GM12891 (cell line): ENCODE data around the gene NECTIN1.

Experiments
- DNase-seq: peaks from one replicate; pipeline ENCODE4 v3.0.0; 2011; ENCODE audit warnings: low spot score; ENCODE audit not compliant: insufficient read length
- FAIRE-seq: peaks from 2 replicates; lab custom pipeline; 2011; peaks lifted over from hg19 to GRCh38; lab: Jason Lieb, UNC
- PAX5 ChIP-seq: IDR thresholded peaks from 2 replicates; pipeline ENCODE4 v1.6.1; 2011; ENCODE audit warnings: low read length, moderate library complexity, mild to moderate bottlenecking; ENCODE audit not compliant: insufficient read depth, severe bottlenecking
- POLR2A ChIP-seq: IDR thresholded peaks from 2 replicates; pipeline ENCODE4 v1.6.1; 2011; ENCODE audit warnings: low read depth, low read length, control low read depth
- POLR2AphosphoS5 ChIP-seq: IDR thresholded peaks from 2 replicates; pipeline ENCODE4 v1.6.1; 2011; ENCODE audit warnings: low read depth, low read length, control low read depth
- POU2F2 ChIP-seq: IDR thresholded peaks from 2 replicates; pipeline ENCODE4 v1.6.1; 2011; ENCODE audit warnings: low read depth, mild to moderate bottlenecking, control low read depth, low read length, moderate library complexity
- SPI1 ChIP-seq: IDR thresholded peaks from 2 replicates; pipeline ENCODE4 v1.6.1; 2011; ENCODE audit warnings: low read depth, low read length, control low read depth
- TAF1 ChIP-seq: IDR thresholded peaks from 2 replicates; pipeline ENCODE4 v1.6.1; 2011; ENCODE audit warnings: low read depth, low read length, control low read depth

NECTIN1 gene

GRCh38 chr11:119666061-119666460 lies 62.9 kb downstream of the NECTIN1 start:
- TF ChIP-seq TAF1 (no peak), SPI1 (no peak), POLR2A (no peak), POLR2AphosphoS5 (no peak), PAX5 (no peak), POU2F2 (no peak)
- no peak for DNase-seq
- FAIRE-seq: peak; percentile 50

- no peak for DNase-seq
- TF ChIP-seq SPI1 (no peak), PAX5 (no peak), POLR2AphosphoS5 (no peak), TAF1 (no peak), POLR2A (no peak), POU2F2 (no peak)
- FAIRE-seq: no peak
Measured at GRCh38 chr11:119664701-119665420, 64.1 kb downstream of the NECTIN1 start.

GRCh38 chr11:119664063-119664572 lies 64.9 kb downstream of the NECTIN1 start:
- FAIRE-seq (no peak), DNase-seq (no peak)
- TF ChIP-seq POLR2AphosphoS5 (no peak), PAX5 (no peak), POLR2A (no peak), TAF1 (no peak), POU2F2 (no peak), SPI1 (no peak)

GRCh38 chr11:119663279-119663678 lies 65.7 kb downstream of the NECTIN1 start:
- FAIRE-seq: no peak
- no peak for DNase-seq
- TF ChIP-seq PAX5 (no peak), POLR2AphosphoS5 (no peak), POU2F2 (no peak)

GRCh38 chr11:119661226-119661625 lies 67.8 kb downstream of the NECTIN1 start:
- no peak for DNase-seq
- TF ChIP-seq POU2F2: no peak
- no peak for FAIRE-seq

GRCh38 chr11:119659971-119660723 lies 68.9 kb downstream of the NECTIN1 start:
- TF ChIP-seq SPI1 (no peak), POU2F2 (no peak), POLR2AphosphoS5 (no peak), POLR2A (no peak), TAF1 (no peak), PAX5 (no peak)
- no peak for FAIRE-seq
- DNase-seq: no peak

GRCh38 chr11:119652907-119653659 lies 75.9 kb downstream of the NECTIN1 start:
- TF ChIP-seq PAX5: no peak
- TF ChIP-seq SPI1: no peak
- TF ChIP-seq TAF1: no peak
- TF ChIP-seq POU2F2: no peak
- TF ChIP-seq POLR2A: no peak
- no peak for TF ChIP-seq POLR2AphosphoS5
- DNase-seq (no peak), FAIRE-seq (no peak)

- no peak for FAIRE-seq
- no peak for TF ChIP-seq TAF1
- no peak for TF ChIP-seq POLR2AphosphoS5
- TF ChIP-seq SPI1: no peak
- TF ChIP-seq POU2F2: no peak
- TF ChIP-seq PAX5: no peak
- TF ChIP-seq POLR2A: no peak
Measured at GRCh38 chr11:119651802-119652584, 77.0 kb downstream of the NECTIN1 start.

GRCh38 chr11:119650251-119650650 lies 78.7 kb downstream of the NECTIN1 start:
- no peak for FAIRE-seq
- TF ChIP-seq SPI1 (no peak), POLR2AphosphoS5 (no peak), PAX5 (no peak), TAF1 (no peak), POU2F2 (no peak), POLR2A (no peak)

More at GRCh38 chr11:119651802-119652584, 77.0 kb downstream of the NECTIN1 start:
- no peak for DNase-seq

More at GRCh38 chr11:119650251-119650650, 78.7 kb downstream of the NECTIN1 start:
- no peak for DNase-seq
